ENCODE results near the gene PPP2R5B.

DNA sequence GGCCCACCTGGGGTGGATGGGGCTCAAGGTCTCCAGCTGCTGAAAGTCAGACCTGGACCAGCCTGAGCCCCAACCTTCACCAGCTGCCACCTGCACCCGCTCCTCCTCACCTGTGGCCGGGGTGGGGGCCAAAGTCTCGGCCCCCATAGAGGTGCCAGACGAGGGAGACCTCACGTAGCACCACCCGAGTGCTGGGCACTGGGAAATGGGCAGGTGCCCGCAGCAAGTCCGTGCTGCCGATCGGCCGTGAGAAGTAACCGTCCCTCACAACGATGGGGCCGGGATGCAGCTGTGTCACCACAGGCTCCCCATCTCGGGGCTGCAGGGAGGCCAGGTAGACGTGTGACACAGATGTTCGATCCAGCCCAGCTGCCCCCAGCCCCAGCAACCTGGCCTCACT, 23.7 kb upstream of the PPP2R5B start:
- TF ChIP-seq, protein P1, sequence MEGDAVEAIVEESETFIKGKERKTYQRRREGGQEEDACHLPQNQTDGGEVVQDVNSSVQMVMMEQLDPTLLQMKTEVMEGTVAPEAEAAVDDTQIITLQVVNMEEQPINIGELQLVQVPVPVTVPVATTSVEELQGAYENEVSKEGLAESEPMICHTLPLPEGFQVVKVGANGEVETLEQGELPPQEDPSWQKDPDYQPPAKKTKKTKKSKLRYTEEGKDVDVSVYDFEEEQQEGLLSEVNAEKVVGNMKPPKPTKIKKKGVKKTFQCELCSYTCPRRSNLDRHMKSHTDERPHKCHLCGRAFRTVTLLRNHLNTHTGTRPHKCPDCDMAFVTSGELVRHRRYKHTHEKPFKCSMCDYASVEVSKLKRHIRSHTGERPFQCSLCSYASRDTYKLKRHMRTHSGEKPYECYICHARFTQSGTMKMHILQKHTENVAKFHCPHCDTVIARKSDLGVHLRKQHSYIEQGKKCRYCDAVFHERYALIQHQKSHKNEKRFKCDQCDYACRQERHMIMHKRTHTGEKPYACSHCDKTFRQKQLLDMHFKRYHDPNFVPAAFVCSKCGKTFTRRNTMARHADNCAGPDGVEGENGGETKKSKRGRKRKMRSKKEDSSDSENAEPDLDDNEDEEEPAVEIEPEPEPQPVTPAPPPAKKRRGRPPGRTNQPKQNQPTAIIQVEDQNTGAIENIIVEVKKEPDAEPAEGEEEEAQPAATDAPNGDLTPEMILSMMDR (conservative IDR thresholded peaks at IDR 0.05; ENCODE audit: low read length): no peak
- no peak for TF ChIP-seq EZH2phosphoT487 (IDR thresholded peaks at IDR 0.05; ENCODE audit: borderline replicate concordance, low read depth, low read length)

All from OCI-LY7 (cell line).